GM18507 (cell line): ENCODE measurements around the gene OR2D3.
"Not testable (repeated sequence)": the region's sequence is repeated elsewhere in the genome, so short reads cannot be mapped to it uniquely, and the experiment has no call there.

Experiments
- DNase-seq: peaks from one replicate; pipeline ENCODE4 v3.0.0; 2011; ENCODE audit warnings: low read depth; ENCODE audit not compliant: insufficient read length; ENCODE audit errors: extremely low spot score
- FAIRE-seq: peaks from 2 replicates; lab custom pipeline; 2011; peaks lifted over from hg19 to GRCh38; lab: Jason Lieb, UNC

OR2D3 gene, protein sequence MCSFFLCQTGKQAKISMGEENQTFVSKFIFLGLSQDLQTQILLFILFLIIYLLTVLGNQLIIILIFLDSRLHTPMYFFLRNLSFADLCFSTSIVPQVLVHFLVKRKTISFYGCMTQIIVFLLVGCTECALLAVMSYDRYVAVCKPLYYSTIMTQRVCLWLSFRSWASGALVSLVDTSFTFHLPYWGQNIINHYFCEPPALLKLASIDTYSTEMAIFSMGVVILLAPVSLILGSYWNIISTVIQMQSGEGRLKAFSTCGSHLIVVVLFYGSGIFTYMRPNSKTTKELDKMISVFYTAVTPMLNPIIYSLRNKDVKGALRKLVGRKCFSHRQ

DNA sequence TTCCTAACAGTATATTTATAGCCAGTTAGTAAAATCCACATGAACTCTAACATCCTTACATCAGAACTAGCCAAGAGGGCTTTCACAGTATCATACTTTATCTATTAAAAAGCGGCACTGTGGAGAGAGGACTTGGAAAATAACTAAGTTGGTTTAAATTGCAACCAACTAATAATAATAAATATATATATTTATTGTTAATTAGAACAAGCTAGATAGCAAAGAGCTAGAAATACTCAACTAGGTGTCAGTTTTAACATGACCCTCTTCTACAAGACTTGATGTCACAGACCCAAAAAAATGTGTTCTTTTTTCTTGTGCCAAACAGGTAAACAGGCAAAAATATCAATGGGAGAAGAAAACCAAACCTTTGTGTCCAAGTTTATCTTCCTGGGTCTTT lies at the start of gene OR2D3:
Gene OR2D3 (plus strand): TSS at position 301 of the 400 bp plus-strand sequence. CDS start 0 bp downstream, at position 301.
- FAIRE-seq (no peak), DNase-seq (no peak)

DNA sequence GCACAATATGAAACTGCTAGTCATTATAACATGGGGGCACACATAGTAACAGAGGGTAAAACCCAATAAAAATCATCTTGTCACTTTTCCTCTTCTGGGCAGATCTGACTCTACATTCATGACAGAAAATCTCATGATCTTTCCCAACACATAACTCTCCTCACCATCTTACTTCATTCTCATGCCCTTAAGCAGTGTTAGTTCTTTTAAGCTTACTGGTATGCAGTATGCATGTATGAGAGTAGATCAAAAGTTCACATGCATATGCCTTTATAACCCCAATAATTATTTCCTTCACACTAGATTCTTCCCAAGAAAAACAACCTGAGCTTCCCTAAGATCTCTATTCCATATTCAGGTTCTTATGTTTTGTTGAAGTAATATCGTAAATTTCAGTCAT lies 49.5 kb upstream of the OR2D3 start:
- no peak for FAIRE-seq
- no peak for DNase-seq

DNA sequence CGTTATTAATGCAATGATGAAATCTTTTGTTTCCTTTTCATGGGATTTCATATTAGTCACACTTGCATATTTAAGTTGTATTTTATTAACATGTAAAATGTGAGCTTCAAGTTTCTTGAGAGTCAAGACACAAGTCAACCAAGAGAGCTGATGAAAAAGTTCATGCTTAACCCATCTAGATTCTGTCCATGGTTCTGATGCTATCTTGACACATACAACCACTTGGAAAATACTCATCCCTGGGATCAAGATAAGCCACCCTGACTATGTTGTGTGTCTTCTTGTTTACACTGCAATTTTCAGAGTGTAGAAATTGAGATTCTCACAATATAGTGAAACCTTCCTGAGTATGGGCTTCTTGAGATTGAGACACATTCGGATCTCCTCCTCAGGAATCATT lies 45.0 kb upstream of the OR2D3 start:
- no peak for DNase-seq
- FAIRE-seq, result no peak

DNA sequence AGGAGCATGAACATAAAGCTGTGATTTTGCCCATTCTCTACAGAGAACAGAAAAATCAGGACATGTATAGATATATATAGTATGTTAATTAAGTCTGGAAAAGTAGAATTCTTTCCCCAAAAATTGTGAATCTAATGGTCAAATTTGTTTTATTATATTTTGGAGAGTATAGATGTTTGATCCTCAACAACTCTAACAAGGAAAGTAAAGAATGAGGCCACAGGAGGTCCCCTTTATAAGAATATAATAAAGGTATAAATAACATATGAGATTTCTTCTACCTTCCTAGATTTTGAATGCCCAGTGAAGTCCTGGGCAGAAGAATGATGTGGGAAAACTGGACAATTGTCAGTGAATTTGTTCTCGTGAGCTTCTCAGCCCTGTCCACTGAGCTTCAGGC lies 44.5 kb upstream of the OR2D3 start, which contains the start of gene OR10A4:
Gene OR10A4 (plus strand): TSS at position 301 of the 400 bp plus-strand sequence. CDS start 23 bp downstream, at position 324.
- no peak for FAIRE-seq
- no peak for DNase-seq

DNA sequence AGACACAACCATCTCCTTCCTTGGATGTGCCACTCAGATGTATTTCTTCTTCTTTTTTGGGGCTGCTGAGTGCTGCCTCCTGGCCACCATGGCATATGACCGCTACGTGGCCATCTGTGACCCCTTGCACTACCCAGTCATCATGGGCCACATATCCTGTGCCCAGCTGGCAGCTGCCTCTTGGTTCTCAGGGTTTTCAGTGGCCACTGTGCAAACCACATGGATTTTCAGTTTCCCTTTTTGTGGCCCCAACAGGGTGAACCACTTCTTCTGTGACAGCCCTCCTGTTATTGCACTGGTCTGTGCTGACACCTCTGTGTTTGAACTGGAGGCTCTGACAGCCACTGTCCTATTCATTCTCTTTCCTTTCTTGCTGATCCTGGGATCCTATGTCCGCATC lies 43.9 kb upstream of the OR2D3 start:
- FAIRE-seq (no peak), DNase-seq (no peak)

DNA sequence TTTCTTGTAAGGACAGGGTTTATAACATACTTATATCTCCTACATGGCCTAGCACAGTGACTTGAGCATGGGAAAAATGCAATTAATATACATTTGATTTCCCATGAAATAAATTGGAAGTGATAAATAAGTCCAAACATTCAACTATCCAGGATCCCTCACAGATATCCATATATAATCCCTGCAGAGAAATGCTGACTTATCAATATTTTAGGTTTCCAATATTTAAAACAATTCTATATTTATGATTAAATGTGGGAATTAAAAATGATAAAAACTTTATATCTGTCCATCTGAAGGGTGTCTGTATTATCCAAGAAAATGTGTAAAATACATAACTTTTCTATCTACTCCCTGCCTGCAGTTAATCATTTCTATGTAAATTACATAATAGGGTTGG lies 38.1 kb upstream of the OR2D3 start:
- FAIRE-seq (no peak), DNase-seq (no peak)

DNA sequence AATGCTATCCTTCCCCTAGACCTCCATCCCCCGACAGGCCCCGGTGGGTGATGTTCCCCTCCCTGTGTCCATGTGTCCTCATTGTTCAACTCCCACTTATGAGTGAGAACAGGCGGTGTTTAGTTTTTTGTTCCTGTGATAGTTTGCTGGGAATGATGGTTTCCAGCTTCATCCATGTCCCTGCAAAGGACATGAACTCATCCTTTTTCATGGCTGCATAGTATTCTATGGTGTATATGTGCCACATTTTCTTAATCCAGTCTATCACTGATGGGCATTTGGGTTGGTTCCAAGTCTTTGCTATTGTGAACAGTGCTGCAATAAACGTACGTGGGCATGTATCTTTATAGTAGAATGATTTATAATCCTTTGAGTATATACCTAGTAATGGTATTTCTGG lies 33.1 kb upstream of the OR2D3 start:
- FAIRE-seq, DNase-seq: not testable (repeated sequence)

DNA sequence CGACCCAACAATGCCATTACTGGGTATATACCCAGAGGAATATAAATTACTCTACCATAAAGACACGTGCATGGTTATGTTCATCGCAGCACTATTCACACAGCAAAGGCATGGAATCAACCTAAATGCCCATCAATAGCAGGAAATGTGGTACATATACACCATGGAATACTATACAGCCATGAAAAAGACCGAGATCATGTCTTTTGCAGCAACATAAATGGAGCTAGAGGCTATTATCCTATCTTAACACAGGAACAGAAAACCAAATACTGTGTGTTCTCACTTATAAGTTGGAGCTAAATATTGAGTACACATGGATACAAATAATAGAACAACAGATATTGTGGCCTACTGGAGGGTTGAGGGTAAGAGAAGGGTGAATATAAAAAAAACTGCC lies 32.0 kb upstream of the OR2D3 start:
- DNase-seq, result no peak
- FAIRE-seq, result no peak

DNA sequence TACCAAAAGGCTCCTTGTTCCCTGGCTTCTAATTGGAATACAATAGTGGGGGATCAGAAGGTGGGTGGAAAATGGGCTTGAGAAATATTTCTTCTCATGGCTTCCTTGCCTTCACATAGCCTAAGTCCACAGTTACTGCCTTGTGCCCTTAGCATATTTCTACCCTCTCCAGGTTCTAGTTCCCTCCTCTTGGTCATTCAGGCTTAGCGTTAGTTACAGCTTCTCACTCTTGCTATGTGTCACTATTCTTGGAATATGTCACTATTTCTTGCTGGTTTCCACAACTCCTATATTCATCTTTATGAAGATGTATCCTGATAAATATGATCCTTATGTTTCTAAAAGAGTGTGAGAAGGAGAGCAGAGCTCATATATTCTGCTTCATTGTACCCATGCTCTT lies 31.0 kb upstream of the OR2D3 start:
- no peak for DNase-seq
- FAIRE-seq, result no peak

DNA sequence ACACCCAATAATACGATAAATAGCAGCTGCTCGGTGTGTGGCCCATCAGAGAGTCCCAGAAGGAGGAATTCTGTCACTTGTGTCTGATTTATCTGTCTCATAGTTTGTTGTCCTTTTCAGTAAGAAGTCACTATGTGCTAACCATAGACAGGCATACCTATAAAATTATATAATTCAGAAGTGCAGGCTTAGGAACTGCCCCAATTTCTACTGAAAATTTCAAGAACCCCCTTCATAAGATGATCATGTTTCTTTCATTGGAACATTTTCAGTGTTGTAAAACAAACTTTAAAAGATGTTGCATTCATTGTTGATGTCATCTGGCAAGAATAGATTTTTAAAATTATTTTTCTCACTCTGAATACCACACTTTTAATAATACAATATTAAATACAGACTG lies 28.4 kb upstream of the OR2D3 start, which contains the start of gene OR2D2:
Gene OR2D2 (minus strand): TSS at position 101 of the 400 bp plus-strand sequence. CDS start 0 bp downstream, at position 101.
- DNase-seq, result no peak
- FAIRE-seq, result no peak

DNA sequence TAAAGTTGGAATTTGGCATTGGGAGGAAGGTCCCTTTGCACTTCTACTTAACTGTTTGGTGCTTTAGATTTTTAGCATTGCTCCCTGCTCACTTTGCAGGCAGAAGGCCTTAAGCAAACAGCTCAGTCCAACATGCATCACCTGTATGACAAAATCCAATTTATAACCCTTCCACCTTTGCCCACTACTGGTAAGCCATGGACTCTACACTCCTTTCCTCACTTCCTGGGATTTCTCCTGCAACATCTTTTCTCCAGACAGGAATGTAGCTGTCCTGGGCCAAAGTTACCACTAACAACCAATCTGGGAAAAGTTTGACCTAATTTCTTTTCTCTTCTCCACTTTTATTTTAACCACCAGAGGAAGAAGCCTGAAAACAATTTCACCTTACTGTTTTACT lies 26.7 kb upstream of the OR2D3 start:
- FAIRE-seq, result no peak

DNA sequence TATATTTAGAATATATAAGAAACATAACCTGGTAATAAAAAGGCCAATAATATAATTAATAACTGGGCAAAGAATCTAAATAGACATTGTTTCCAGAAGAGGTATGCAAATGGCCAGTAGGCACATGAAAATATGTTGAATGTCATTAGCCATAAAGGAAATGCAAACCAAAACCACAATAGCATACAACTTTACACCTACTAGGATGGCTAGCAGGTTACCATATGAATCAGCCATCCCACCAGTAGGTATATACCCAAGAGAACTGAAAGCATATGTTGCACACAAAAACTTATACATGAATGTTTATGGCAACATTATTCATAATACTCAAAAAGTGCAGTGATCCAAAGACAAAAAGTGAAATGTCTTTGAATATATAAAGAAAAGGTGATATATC lies 25.8 kb upstream of the OR2D3 start:
- peak; percentile 73 for FAIRE-seq
- no peak for DNase-seq

More for the DNA sequence above, 26.7 kb upstream of the OR2D3 start:
- no peak for DNase-seq

DNA sequence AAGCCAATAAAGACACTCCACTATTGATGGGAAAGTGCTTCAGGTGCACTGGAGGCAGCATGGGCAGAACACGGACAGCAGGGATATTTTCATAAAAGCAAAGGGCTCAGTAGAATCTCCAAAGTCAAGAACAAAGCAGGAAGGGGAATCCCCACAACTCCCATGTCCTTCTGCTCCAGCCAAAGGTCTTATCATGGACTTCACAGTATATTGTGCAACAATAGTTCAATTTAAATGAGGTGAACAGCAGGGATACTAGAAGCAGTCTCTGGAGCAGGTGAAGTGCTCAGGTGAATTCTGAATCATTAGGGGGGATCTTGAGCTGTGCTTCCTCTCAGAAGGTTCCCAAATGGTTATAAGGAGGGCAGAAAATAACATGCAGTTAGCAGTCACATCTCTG lies 21.9 kb upstream of the OR2D3 start:
- FAIRE-seq (no peak), DNase-seq (no peak)

DNA sequence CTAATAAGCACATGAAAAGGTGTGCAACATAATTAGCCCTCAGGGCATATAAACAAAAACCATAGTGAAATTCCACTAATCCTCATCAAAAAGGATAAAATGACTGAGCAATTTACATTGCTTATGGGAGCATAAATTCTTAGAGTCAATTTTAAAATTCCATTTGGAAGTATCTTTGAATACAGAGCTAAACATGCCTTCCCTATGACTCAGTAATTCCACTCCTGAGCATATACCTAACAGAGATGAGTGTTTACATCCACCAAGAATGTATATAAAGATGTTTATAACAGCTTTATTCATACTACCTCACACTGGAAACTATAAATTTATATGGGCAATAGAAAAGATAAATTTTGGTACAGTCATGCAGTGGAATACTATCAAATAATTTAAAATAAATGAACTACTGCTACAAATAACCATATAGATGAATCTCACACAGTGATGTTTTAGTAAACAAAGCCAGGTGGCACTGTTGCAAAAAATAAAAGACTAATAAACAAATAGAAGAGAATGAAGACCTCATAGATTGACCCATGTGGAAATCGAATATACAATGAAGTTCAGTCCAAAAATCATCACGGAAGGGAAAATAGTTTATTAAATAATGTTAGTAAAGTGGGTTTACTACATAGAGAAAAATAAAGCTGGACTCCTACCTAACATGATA lies 20.3 kb upstream of the OR2D3 start:
- DNase-seq (no peak), FAIRE-seq (no peak)

DNA sequence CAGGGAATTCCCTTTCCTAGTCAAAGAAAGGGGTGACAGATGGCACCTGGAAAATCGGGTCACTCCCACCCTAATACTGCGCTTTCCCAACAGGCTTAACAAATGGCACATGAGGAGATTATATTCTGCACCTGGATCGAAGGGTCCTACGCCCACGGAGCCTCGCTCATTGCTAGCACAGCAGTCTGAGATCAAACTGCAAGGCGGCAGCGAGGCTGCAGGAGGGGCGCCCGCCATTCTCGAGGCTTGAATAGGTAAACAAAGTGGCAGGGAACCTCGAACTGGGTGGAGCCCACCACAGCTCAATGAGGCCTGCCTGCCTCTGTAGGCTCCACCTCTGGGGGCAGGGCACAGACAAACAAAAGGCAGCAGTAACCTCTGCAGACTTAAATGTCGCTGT lies 16.0 kb upstream of the OR2D3 start:
- not testable (repeated sequence) for FAIRE-seq, DNase-seq

DNA sequence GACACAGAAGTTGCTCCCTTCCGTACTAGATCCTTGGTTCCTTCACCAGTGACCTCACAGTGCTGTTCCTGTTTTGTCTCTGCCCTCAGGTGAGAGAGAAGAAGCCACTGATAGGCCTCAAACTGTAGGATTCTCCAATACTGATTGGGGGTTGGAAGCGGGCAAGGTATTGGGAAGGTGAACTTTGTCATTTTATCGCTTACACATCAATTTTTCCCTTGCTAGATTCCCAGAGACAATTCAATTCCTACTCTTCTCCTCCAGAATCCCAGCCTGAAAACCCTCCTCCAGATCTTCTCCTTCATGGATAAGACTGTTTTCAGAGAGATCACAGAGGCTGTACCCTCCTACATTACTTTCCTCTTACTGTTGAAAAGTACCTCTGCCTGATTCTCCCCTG lies 9.4 kb upstream of the OR2D3 start:
- FAIRE-seq, result no peak

DNA sequence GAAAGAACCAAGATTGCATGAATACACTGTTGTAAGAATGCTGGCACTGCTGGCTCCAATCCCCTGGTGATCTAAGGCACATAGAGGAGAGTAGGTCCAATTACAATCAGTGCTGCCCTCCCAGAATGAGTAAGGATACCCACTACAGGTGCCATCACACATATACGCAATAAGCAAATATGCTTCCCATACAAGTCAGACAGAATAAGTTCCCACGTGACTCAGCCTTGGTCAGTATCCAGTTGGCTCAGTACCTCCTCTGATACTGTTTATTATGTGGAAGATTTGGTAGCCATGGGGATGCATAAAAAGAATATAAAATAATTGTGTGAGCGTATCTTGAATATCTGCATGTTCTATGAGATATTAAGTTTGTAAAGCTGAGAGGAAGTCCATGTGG lies 8.9 kb upstream of the OR2D3 start:
- no peak for FAIRE-seq
- DNase-seq, result no peak

More for the DNA sequence above, 9.4 kb upstream of the OR2D3 start:
- no peak for DNase-seq

DNA sequence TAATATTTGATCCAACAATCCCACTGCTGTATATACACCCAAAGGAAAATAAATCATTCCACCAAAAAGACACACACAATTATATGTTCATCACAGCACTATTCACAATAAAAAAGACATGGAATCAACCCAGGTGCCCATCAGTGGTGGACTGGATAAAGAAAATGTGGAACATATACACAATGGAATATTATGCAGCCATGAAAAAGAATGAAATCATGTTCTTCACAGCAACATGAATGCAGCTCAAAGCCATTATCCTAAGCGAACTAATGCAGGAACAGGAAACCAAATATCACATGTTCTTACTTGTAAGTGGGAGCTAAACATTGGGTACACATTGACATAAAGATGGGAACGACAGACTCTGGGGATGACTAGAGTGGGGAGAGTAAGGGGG lies 1.1 kb upstream of the OR2D3 start:
- DNase-seq, result no peak

DNA sequence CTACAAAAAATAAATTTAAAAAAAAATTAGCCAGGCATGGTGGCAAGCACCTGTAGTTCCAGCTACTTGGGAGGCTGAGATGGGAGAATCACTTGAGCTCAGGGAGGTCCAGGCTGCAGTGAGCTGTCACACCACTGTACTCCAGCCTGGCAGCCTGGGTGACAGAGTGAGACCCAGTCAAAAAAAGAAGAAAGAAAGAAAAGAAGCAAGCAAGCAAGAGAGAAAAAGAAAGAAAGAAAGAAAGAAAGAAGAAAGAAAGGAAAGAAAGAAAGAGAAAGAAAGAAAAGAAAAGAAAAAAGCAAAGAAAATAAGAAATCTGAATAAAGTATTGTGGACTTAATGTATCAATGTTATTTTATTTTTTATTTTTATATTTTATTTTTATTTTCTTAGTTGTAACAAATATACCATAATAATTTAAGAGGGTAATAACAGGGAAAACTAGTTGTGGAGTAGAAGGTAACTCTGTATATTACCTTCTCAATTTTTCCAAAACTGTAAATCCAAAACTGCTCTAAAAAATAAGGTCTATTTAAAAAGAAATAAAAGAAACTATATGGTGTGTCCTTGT lies 4.3 kb downstream of the OR2D3 start:
- FAIRE-seq, result no peak

More for the DNA sequence above, 1.1 kb upstream of the OR2D3 start:
- FAIRE-seq, result no peak

DNA sequence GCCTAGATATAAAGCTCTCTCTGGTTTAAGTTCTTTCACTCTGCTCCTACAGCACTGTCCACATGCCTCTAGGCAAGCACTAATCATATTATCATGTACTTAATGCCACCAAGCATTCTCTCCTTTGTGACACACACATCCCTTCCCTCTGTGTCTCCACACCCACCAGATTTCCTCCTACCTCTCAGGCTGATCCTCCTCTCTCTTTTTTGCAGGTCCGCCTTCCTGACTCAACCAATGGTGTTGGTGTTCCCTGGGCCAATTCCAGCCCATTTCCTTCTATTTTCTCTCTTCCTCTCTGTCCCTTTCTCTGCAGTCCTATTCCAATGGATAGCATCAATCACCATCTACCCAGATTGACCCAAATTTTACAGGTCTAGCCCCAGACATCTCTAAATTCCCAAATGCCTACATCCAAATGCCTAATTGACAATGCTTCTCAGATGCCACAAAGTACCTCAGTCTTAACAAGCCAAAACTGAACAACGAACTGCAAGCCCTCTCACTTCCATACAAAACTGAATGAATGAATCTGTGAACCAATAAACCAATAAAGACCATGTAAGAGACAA lies 4.9 kb downstream of the OR2D3 start:
- FAIRE-seq, result no peak
- no peak for DNase-seq

More for the DNA sequence above, 4.3 kb downstream of the OR2D3 start:
- DNase-seq, result no peak
